HEK293 (cell line): ENCODE results near the gene ZFYVE21.

Experiments
- CTCF ChIA-PET: fragments of 350-600 bp; formaldehyde crosslinking; extraction: SDS; loops from one replicate; lab custom pipeline; 2021; ENCODE audit warnings: antibody characterized with exemption; lab: Yijun Ruan, JAX
- POLR2A ChIA-PET: fragments of 300-600 bp; formaldehyde crosslinking; extraction: SDS; loops from one replicate; lab custom pipeline; 2020; ENCODE audit warnings: antibody characterized with exemption, inconsistent platforms; lab: Yijun Ruan, JAX
- H3K27ac ChIP-seq: fragments of 200-500 bp; sonication (Bioruptor generic); 2 replicates; pipeline ENCODE4 v1.5.1; 2014; ENCODE audit warnings: low read depth, low read length, control low read depth, inconsistent platforms; ENCODE audit errors: extremely low read depth
- H3K36me3 ChIP-seq, 2 experiments: fragments of 200-500 bp in 1 of 2; sonication (Bioruptor generic) in 1 of 2; 1 replicate in 1 of 2; 2 replicates in 1 of 2; pipeline ENCODE4 v1.5.1; 2014 to 2017; ENCODE audit warnings: inconsistent platforms in 2 of 2, low read length in 2 of 2; ENCODE audit not compliant: control insufficient read depth in 2 of 2, insufficient read depth in 1 of 2
- H3K4me1 ChIP-seq: fragments of 200-500 bp; sonication (Bioruptor generic); 2 replicates; pipeline ENCODE4 v1.5.1; 2014; ENCODE audit warnings: mild to moderate bottlenecking, low read length, inconsistent platforms; ENCODE audit not compliant: control insufficient read depth, insufficient read depth
- H3K4me3 ChIP-seq: 2 replicates; pipeline ENCODE4 v1.5.1; 2011; ENCODE audit warnings: low read depth, mild to moderate bottlenecking, control low read depth, low read length, moderate library complexity
- H3K9me3 ChIP-seq: fragments of 200-500 bp; sonication (Bioruptor generic); 2 replicates; pipeline ENCODE4 v1.5.1; 2014; ENCODE audit warnings: low read depth, low read length, inconsistent platforms; ENCODE audit not compliant: control insufficient read depth, insufficient read depth
- GLIS1 ChIP-seq: fragments of 450-650 bp; formaldehyde crosslinking; IDR thresholded peaks from 2 replicates; pipeline ENCODE4 v1.5.1; 2016; ENCODE audit warnings: missing biosample characterization, missing genetic modification characterization
- KLF16 ChIP-seq: fragments of 450-650 bp; formaldehyde crosslinking; IDR thresholded peaks from 2 replicates; pipeline ENCODE4 v1.5.1; 2017; ENCODE audit warnings: missing biosample characterization, missing genetic modification characterization
- KLF17 ChIP-seq: fragments of 450-650 bp; formaldehyde crosslinking; IDR thresholded peaks from 2 replicates; pipeline ENCODE4 v1.5.1; 2016; ENCODE audit warnings: missing biosample characterization, missing genetic modification characterization
- KLF8 ChIP-seq: fragments of 450-650 bp; formaldehyde crosslinking; IDR thresholded peaks from 2 replicates; pipeline ENCODE4 v1.5.1; 2016; ENCODE audit warnings: missing biosample characterization, missing genetic modification characterization
- KLF9 ChIP-seq: fragments of 450-650 bp; formaldehyde crosslinking; IDR thresholded peaks from 2 replicates; pipeline ENCODE4 v1.5.1; 2016; ENCODE audit warnings: missing biosample characterization, missing genetic modification characterization, low read depth
- SCRT2 ChIP-seq: fragments of 450-650 bp; formaldehyde crosslinking; IDR thresholded peaks from 2 replicates; pipeline ENCODE4 v1.5.1; 2016; ENCODE audit warnings: missing biosample characterization, missing genetic modification characterization
- TCF7L2 ChIP-seq: IDR thresholded peaks from 2 replicates; pipeline ENCODE4 v1.6.1; 2011; ENCODE audit warnings: low read depth, mild to moderate bottlenecking, inconsistent platforms, low read length, moderate library complexity, borderline replicate concordance
- ZIC2 ChIP-seq: fragments of 450-650 bp; formaldehyde crosslinking; IDR thresholded peaks from 2 replicates; pipeline ENCODE4 v1.5.1; 2016; ENCODE audit warnings: missing biosample characterization, missing genetic modification characterization
- ZNF10 ChIP-seq: fragments of 450-650 bp; formaldehyde crosslinking; IDR thresholded peaks from 2 replicates; pipeline ENCODE4 v1.5.1; 2017; ENCODE audit warnings: missing biosample characterization, missing genetic modification characterization
- ZNF132 ChIP-seq: fragments of 450-650 bp; formaldehyde crosslinking; IDR thresholded peaks from 2 replicates; pipeline ENCODE4 v1.5.1; 2017; ENCODE audit warnings: missing biosample characterization, missing genetic modification characterization, borderline replicate concordance
- ZNF140 ChIP-seq: fragments of 450-650 bp; formaldehyde crosslinking; IDR thresholded peaks from 2 replicates; pipeline ENCODE4 v1.5.1; 2016; ENCODE audit warnings: missing biosample characterization, missing genetic modification characterization
- ZNF146 ChIP-seq: fragments of 450-650 bp; formaldehyde crosslinking; IDR thresholded peaks from 2 replicates; pipeline ENCODE4 v1.5.1; 2016; ENCODE audit warnings: missing biosample characterization, missing genetic modification characterization
- ZNF2 ChIP-seq: fragments of 450-650 bp; formaldehyde crosslinking; IDR thresholded peaks from 2 replicates; pipeline ENCODE4 v1.5.1; 2016; ENCODE audit warnings: missing biosample characterization, missing genetic modification characterization
- ZNF211 ChIP-seq: fragments of 450-650 bp; formaldehyde crosslinking; IDR thresholded peaks from 2 replicates; pipeline ENCODE4 v1.5.1; 2016; ENCODE audit warnings: low read depth, missing biosample characterization, missing genetic modification characterization
- ZNF354C ChIP-seq: fragments of 450-650 bp; formaldehyde crosslinking; IDR thresholded peaks from 2 replicates; pipeline ENCODE4 v1.5.1; 2016; ENCODE audit warnings: missing biosample characterization, missing genetic modification characterization, low read depth, borderline replicate concordance
- ZNF501 ChIP-seq: fragments of 450-650 bp; formaldehyde crosslinking; IDR thresholded peaks from 2 replicates; pipeline ENCODE4 v1.5.1; 2016; ENCODE audit warnings: missing biosample characterization, missing genetic modification characterization
- ZNF529 ChIP-seq: fragments of 450-650 bp; formaldehyde crosslinking; IDR thresholded peaks from 2 replicates; pipeline ENCODE4 v1.5.1; 2017; ENCODE audit warnings: missing genetic modification characterization, missing biosample characterization; ENCODE audit not compliant: insufficient replicate concordance
- ZNF585B ChIP-seq: fragments of 450-650 bp; formaldehyde crosslinking; IDR thresholded peaks from 2 replicates; pipeline ENCODE4 v1.5.1; 2016; ENCODE audit warnings: missing biosample characterization, missing genetic modification characterization
- ZNF596 ChIP-seq: fragments of 450-650 bp; IDR thresholded peaks from 2 replicates; pipeline ENCODE4 v1.5.0; 2018; ENCODE audit warnings: missing biosample characterization, mild to moderate bottlenecking, missing genetic modification characterization, moderate library complexity
- ZNF654 ChIP-seq: fragments of 450-650 bp; formaldehyde crosslinking; IDR thresholded peaks from 2 replicates; pipeline ENCODE4 v1.5.1; 2016; ENCODE audit warnings: low read depth, missing biosample characterization, missing genetic modification characterization
- ZNF747 ChIP-seq: fragments of 450-650 bp; formaldehyde crosslinking; IDR thresholded peaks from 2 replicates; pipeline ENCODE4 v1.5.1; 2016; ENCODE audit warnings: missing biosample characterization, missing genetic modification characterization
- TF ChIP-seq, protein P1 (sequence below): fragments of 450-650 bp; formaldehyde crosslinking; IDR thresholded peaks from 2 replicates; pipeline ENCODE4 v1.5.1; 2016; ENCODE audit warnings: missing biosample characterization, missing genetic modification characterization
- TF ChIP-seq, protein P2 (sequence below): fragments of 450-650 bp; formaldehyde crosslinking; IDR thresholded peaks from 2 replicates; pipeline ENCODE4 v1.5.1; 2016; ENCODE audit warnings: missing biosample characterization, missing genetic modification characterization
- TF ChIP-seq, protein P3 (sequence below): fragments of 450-650 bp; formaldehyde crosslinking; IDR thresholded peaks from 2 replicates; pipeline ENCODE4 v1.5.1; 2017; ENCODE audit warnings: missing biosample characterization, missing genetic modification characterization

The ZFYVE21 gene

DNA sequence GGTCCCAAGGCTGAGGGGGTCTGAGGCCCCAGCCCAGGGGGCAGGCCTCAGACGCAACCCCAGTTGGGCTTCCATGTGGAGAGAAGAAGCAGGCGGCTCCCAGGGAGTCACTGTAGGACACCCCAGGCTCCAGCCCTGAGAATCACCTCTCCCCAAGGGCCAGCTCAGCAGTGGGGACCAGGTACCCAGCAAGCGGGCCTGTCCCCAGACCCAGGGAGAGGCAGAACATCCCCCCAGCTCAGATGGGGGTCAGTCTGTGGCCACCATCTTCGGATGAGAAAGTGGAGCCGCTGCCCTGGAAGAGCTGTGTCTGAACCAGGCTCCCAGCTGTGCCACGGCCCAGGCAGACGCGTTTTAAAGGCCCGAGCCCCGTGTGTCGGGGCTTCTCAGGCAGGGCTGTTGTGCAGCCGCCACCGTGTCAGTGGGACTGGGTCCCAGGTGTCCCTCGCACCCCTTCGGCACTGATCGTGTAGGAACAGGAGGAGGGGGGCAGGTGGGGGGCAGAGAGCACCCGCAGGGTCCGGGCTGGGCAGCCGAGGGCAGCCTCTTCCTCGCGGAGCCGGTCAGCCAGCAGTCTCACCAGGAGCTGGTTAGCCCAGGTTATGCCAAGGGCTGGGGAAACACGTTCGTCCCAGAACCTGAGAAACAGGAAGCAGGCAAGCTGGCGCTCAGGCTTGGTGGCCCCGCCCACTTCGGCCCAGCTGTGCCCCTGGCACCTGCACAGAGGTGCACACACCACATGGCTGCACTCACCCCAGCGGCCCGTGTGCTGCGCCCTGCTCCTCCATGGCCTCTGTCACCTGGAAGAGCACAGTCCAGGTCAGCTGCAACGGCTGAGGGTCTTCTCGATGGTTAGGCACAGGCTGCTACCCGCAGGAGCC lies 17.0 kb upstream of the ZFYVE21 start:
- peaks cover 11% of the 10 kb centered on the region for H3K4me1 ChIP-seq
- POLR2A ChIA-PET: interaction anchor here (6.4 kb wide), 1 partner anchor 16 kb away, joined by 31 read pairs; the partner anchor contains the start of genes XRCC3 and ZFYVE21
- H3K4me3 ChIP-seq: no peak overlapping the region
- peaks cover 6 to 81% of the 10 kb centered on the region in 2 experiments; a peak in 2 of 3 replicates for H3K36me3 ChIP-seq
- CTCF ChIA-PET: interaction anchor here (1.0 kb wide), 1 partner anchor 19 kb away, joined by 3 read pairs; no protein-coding TSS in a partner anchor
- no peaks in the 10 kb centered on the region for H3K9me3 ChIP-seq
- TF ChIP-seq GLIS1 (tag by site-specific recombination) (peak; percentile 51), ZIC2 (peak; percentile 56), KLF17 (tag by site-specific recombination) (no peak), KLF9 (tag by site-specific recombination) (0 out of 2 replicates have a peak, but pooled peaks have one; percentile 22)
- H3K27ac ChIP-seq: 0 out of 2 replicates have a peak overlapping the region, but pooled peaks have one; percentile 41

DNA sequence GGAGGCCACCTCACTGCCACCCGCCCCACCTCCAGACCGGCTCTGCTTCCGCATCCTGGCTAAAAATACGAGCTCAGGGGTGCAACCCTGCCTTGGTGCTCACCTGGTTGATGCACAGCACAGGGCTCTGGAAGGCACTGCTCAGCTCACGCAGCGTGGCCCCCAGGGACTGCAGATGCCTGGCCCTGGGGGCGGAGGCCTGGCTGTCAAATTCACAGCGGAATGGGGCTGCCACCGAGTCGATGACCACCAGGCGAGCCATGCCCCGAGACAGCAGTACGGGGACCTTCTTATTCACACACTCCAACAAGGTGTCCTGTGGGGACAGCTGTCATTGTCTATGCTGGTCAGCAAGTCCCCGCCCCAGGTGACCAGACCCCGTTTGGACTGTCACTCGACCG lies 16.3 kb upstream of the ZFYVE21 start:
- no peak for TF ChIP-seq TCF7L2
- TF ChIP-seq ZNF354C: no peak
- TF ChIP-seq ZNF529: no peak
- no peak for TF ChIP-seq SCRT2 (tag by site-specific recombination)
- no peak for TF ChIP-seq ZNF501 (tag by site-specific recombination)
- TF ChIP-seq ZNF146: no peak
- TF ChIP-seq, protein P1, sequence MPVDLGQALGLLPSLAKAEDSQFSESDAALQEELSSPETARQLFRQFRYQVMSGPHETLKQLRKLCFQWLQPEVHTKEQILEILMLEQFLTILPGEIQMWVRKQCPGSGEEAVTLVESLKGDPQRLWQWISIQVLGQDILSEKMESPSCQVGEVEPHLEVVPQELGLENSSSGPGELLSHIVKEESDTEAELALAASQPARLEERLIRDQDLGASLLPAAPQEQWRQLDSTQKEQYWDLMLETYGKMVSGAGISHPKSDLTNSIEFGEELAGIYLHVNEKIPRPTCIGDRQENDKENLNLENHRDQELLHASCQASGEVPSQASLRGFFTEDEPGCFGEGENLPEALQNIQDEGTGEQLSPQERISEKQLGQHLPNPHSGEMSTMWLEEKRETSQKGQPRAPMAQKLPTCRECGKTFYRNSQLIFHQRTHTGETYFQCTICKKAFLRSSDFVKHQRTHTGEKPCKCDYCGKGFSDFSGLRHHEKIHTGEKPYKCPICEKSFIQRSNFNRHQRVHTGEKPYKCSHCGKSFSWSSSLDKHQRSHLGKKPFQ: no peak
- TF ChIP-seq KLF8 (tag by site-specific recombination): no peak
- TF ChIP-seq ZNF10: no peak
- TF ChIP-seq ZNF211 (tag by site-specific recombination): no peak
- TF ChIP-seq, protein P2, sequence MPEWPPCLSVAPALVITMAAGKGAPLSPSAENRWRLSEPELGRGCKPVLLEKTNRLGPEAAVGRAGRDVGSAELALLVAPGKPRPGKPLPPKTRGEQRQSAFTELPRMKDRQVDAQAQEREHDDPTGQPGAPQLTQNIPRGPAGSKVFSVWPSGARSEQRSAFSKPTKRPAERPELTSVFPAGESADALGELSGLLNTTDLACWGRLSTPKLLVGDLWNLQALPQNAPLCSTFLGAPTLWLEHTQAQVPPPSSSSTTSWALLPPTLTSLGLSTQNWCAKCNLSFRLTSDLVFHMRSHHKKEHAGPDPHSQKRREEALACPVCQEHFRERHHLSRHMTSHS (tag by site-specific recombination): no peak
- H3K4me1 ChIP-seq: peaks cover 11% of the 10 kb centered on the region
- no peak overlapping the region for H3K4me3 ChIP-seq
- POLR2A ChIA-PET: interaction anchor here (6.4 kb wide), 1 partner anchor 15 kb away, joined by 31 read pairs; the partner anchor contains the start of genes XRCC3 and ZFYVE21
- H3K36me3 ChIP-seq: peaks cover under 1 to 80% of the 10 kb centered on the region in 2 experiments; a peak in 2 of 3 replicates
- H3K27ac ChIP-seq: no peak overlapping the region
- H3K9me3 ChIP-seq: no peaks in the 10 kb centered on the region
- CTCF ChIA-PET: interaction anchor here (1.0 kb wide), 1 partner anchor 19 kb away, joined by 3 read pairs; no protein-coding TSS in a partner anchor

GRCh38 chr14:103699901-103700752 lies 15.5 kb upstream of the ZFYVE21 start:
- peaks cover 0 to 81% of the 10 kb centered on the region in 2 experiments; a peak in 2 of 3 replicates for H3K36me3 ChIP-seq
- H3K27ac ChIP-seq: no peak overlapping the region
- CTCF ChIA-PET: no interaction called here
- no peak for TF ChIP-seq KLF16 (tag by site-specific recombination)
- TF ChIP-seq ZNF747 (tag by site-specific recombination): no peak
- TF ChIP-seq ZNF140 (tag by site-specific recombination): no peak
- TF ChIP-seq ZNF654 (tag by site-specific recombination): no peak
- no peak for TF ChIP-seq ZNF596 (tag by site-specific recombination)
- TF ChIP-seq ZNF2 (tag by site-specific recombination): no peak
- TF ChIP-seq ZNF132 (tag by site-specific recombination): no peak
- TF ChIP-seq, protein P3, sequence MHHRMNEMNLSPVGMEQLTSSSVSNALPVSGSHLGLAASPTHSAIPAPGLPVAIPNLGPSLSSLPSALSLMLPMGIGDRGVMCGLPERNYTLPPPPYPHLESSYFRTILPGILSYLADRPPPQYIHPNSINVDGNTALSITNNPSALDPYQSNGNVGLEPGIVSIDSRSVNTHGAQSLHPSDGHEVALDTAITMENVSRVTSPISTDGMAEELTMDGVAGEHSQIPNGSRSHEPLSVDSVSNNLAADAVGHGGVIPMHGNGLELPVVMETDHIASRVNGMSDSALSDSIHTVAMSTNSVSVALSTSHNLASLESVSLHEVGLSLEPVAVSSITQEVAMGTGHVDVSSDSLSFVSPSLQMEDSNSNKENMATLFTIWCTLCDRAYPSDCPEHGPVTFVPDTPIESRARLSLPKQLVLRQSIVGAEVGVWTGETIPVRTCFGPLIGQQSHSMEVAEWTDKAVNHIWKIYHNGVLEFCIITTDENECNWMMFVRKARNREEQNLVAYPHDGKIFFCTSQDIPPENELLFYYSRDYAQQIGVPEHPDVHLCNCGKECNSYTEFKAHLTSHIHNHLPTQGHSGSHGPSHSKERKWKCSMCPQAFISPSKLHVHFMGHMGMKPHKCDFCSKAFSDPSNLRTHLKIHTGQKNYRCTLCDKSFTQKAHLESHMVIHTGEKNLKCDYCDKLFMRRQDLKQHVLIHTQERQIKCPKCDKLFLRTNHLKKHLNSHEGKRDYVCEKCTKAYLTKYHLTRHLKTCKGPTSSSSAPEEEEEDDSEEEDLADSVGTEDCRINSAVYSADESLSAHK (tag by site-specific recombination): no peak
- peak; percentile 83 for TF ChIP-seq GLIS1 (tag by site-specific recombination)
- TF ChIP-seq ZNF585B (tag by site-specific recombination): no peak

More at GRCh38 chr14:103699901-103700752, 15.5 kb upstream of the ZFYVE21 start:
- Histone ChIP-seq H3K4me3 (no peak overlapping the region), H3K9me3 (no peaks in the 10 kb centered on the region), H3K4me1 (peaks cover 11% of the 10 kb centered on the region)
- POLR2A ChIA-PET: interaction anchor here (6.4 kb wide), 1 partner anchor 15 kb away, joined by 31 read pairs; the partner anchor contains the start of genes XRCC3 and ZFYVE21
